ENCODE measurements around the gene DAND5.

DNA sequence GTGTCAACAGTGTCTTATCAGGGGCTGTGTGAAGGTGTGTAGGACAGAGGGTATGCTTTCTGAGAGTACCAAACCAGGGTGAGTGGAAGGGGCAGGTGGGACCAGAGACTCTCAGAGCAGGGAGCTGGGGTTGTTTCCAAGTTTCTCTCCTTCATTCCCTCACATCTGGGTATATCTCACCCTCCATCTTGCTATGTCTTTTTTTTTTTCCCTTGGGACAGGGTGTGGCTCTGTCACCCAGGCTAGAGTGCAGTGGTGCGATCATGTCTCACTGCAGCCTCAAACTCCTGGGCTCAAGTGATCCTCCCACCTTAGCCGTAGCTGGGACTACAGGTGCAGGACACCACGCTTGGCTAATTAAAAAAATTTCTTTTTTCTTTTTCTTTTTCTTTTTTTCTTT, 10.6 kb downstream of the DAND5 start:
- TF ChIP-seq CTCF (conservative IDR thresholded peaks at IDR 0.05; ENCODE audit: low read length) (no peak), EZH2phosphoT487 (IDR thresholded peaks at IDR 0.05; ENCODE audit: borderline replicate concordance) (no peak)
